ENCODE data around the gene LRRC41. TPM values are rescaled to one million over a fixed set of nuclear protein-coding genes. Genes with fewer than 3 reads are reported as not detected.

Gene LRRC41
- polyA plus RNA-seq, 1 donor from 2014 or later, result 52.9 TPM

- Histone ChIP-seq H3K36me3 (ENCODE audit: insufficient read depth, low read length) (no peaks in the 10 kb centered on the region), H3K4me3 (ENCODE audit: low read length) (no peak overlapping the region), H3K27me3 (ENCODE audit: insufficient read depth, low read depth, low read length) (no peaks in the 10 kb centered on the region), H3K9ac (ENCODE audit: low read length) (no peak overlapping the region), H3K27ac (ENCODE audit: low read length) (no peak overlapping the region), H3K9me3 (ENCODE audit: low read length) (no peaks in the 10 kb centered on the region), H2AFZ (ENCODE audit: low read depth, low read length) (no peak overlapping the region), H3K9me2 (ENCODE audit: insufficient read depth, low read length) (no peaks in the 10 kb centered on the region), H3K79me2 (replicated peaks; ENCODE audit: insufficient read depth, low read length) (no peaks in the 10 kb centered on the region), H4K20me1 (ENCODE audit: insufficient read depth) (no peaks in the 10 kb centered on the region), H3K4me2 (ENCODE audit: low read length) (no peak overlapping the region), H3F3A (ENCODE audit: insufficient read depth, low read length, poor library complexity, severe bottlenecking) (no peaks in the 10 kb centered on the region)
- TF ChIP-seq POLR2AphosphoS5 (IDR thresholded peaks at IDR 0.05) (no peak), RAD21 (conservative IDR thresholded peaks at IDR 0.05) (no peak), TAF1 (IDR thresholded peaks at IDR 0.05; ENCODE audit: low read depth) (no peak), EZH2 (IDR thresholded peaks at IDR 0.05; ENCODE audit: borderline replicate concordance, insufficient read depth, low read length, poor library complexity, severe bottlenecking) (no peak), SMC3 (conservative IDR thresholded peaks at IDR 0.05; ENCODE audit: poor library complexity) (no peak), EP300 (conservative IDR thresholded peaks at IDR 0.05; ENCODE audit: poor library complexity, severe bottlenecking) (no peak), REST (IDR thresholded peaks at IDR 0.05; ENCODE audit: borderline replicate concordance) (no peak), MXI1 (conservative IDR thresholded peaks at IDR 0.05; ENCODE audit: poor library complexity, severe bottlenecking) (no peak), CTCF (IDR thresholded peaks at IDR 0.05; ENCODE audit: poor library complexity, severe bottlenecking) (no peak)
These were observed 12.4 kb upstream of the LRRC41 start for GRCh38 chr1:46315669-46316403.

GRCh38 chr1:46310321-46310720 lies 6.9 kb upstream of the LRRC41 start:
- Histone ChIP-seq H3K27ac (ENCODE audit: low read length) (no peak overlapping the region), H2AFZ (ENCODE audit: low read depth, low read length) (no peak overlapping the region), H4K20me1 (ENCODE audit: insufficient read depth) (no peaks in the 10 kb centered on the region), H3K9me3 (ENCODE audit: low read length) (no peaks in the 10 kb centered on the region), H3K9ac (ENCODE audit: low read length) (no peak overlapping the region), H3K27me3 (ENCODE audit: insufficient read depth, low read depth, low read length) (no peaks in the 10 kb centered on the region), H3K79me2 (replicated peaks; ENCODE audit: insufficient read depth, low read length) (peaks cover 28% of the 10 kb centered on the region), H3K4me3 (ENCODE audit: low read length) (no peak overlapping the region), H3K36me3 (ENCODE audit: insufficient read depth, low read length) (no peaks in the 10 kb centered on the region), H3K4me2 (ENCODE audit: low read length) (no peak overlapping the region), H3K9me2 (ENCODE audit: insufficient read depth, low read length) (no peaks in the 10 kb centered on the region), H3F3A (ENCODE audit: insufficient read depth, low read length, poor library complexity, severe bottlenecking) (no peaks in the 10 kb centered on the region)
- no peak for TF ChIP-seq CTCF (IDR thresholded peaks at IDR 0.05; ENCODE audit: poor library complexity, severe bottlenecking)
- TF ChIP-seq EP300 (conservative IDR thresholded peaks at IDR 0.05; ENCODE audit: poor library complexity, severe bottlenecking), result no peak
- no peak for TF ChIP-seq EZH2 (IDR thresholded peaks at IDR 0.05; ENCODE audit: borderline replicate concordance, insufficient read depth, low read length, poor library complexity, severe bottlenecking)
- no peak for TF ChIP-seq MXI1 (conservative IDR thresholded peaks at IDR 0.05; ENCODE audit: poor library complexity, severe bottlenecking)
- TF ChIP-seq POLR2AphosphoS5 (IDR thresholded peaks at IDR 0.05), result no peak
- TF ChIP-seq SMC3 (conservative IDR thresholded peaks at IDR 0.05; ENCODE audit: poor library complexity), result no peak
- TF ChIP-seq TAF1 (IDR thresholded peaks at IDR 0.05; ENCODE audit: low read depth), result no peak
- TF ChIP-seq REST (IDR thresholded peaks at IDR 0.05; ENCODE audit: borderline replicate concordance), result no peak
- no peak for TF ChIP-seq RAD21 (conservative IDR thresholded peaks at IDR 0.05)

Data from neural cell (in vitro differentiated cells).